Effector memory CD4-positive, alpha-beta T cell (primary cell): ENCODE measurements around the gene C6orf89.

Source experiments
- DNase-seq, 3 donors: peaks; one replicate each; pipeline ENCODE4 v3.0.0-alpha.2; 2020
- H3K27ac ChIP-seq: 2 replicates; pipeline ENCODE4 v1.7.0; 2013; ENCODE audit warnings: mild to moderate bottlenecking, low read length, moderate library complexity; ENCODE audit not compliant: insufficient read depth, poor library complexity, severe bottlenecking
- H3K27me3 ChIP-seq: replicated peaks from 2 replicates; pipeline ENCODE4 v1.7.0; 2013; ENCODE audit warnings: mild to moderate bottlenecking, low read length; ENCODE audit not compliant: insufficient read depth, control insufficient read depth, poor library complexity, severe bottlenecking
- H3K36me3 ChIP-seq: 2 replicates; pipeline ENCODE4 v1.7.0; 2013; ENCODE audit warnings: mild to moderate bottlenecking, low read length, moderate library complexity; ENCODE audit not compliant: control insufficient read depth, insufficient read depth
- H3K4me1 ChIP-seq: 2 replicates; pipeline ENCODE4 v1.7.0; 2013; ENCODE audit warnings: low read length, mild to moderate bottlenecking; ENCODE audit not compliant: control insufficient read depth, insufficient read depth, poor library complexity, severe bottlenecking
- H3K4me3 ChIP-seq: 2 replicates; pipeline ENCODE4 v1.7.0; 2013; ENCODE audit warnings: low read length, low read depth, mild to moderate bottlenecking; ENCODE audit not compliant: insufficient read depth, poor library complexity, severe bottlenecking
- H3K9me3 ChIP-seq: 2 replicates; pipeline ENCODE4 v1.7.0; 2013; ENCODE audit warnings: mild to moderate bottlenecking, low read length, moderate library complexity; ENCODE audit not compliant: control insufficient read depth

C6orf89 gene

GRCh38 chr6:36843170-36843569 is 42.6 kb upstream of the C6orf89 start:
- H3K36me3 ChIP-seq = no peaks in the 10 kb centered on the region
- DNase-seq = no peak
- H3K4me3 ChIP-seq = no peak overlapping the region
- H3K4me1 ChIP-seq = peaks cover 17% of the 10 kb centered on the region
- no peak overlapping the region for H3K27ac ChIP-seq
- no peaks in the 10 kb centered on the region for H3K9me3 ChIP-seq
- H3K27me3 ChIP-seq = peaks cover 15% of the 10 kb centered on the region

DNA sequence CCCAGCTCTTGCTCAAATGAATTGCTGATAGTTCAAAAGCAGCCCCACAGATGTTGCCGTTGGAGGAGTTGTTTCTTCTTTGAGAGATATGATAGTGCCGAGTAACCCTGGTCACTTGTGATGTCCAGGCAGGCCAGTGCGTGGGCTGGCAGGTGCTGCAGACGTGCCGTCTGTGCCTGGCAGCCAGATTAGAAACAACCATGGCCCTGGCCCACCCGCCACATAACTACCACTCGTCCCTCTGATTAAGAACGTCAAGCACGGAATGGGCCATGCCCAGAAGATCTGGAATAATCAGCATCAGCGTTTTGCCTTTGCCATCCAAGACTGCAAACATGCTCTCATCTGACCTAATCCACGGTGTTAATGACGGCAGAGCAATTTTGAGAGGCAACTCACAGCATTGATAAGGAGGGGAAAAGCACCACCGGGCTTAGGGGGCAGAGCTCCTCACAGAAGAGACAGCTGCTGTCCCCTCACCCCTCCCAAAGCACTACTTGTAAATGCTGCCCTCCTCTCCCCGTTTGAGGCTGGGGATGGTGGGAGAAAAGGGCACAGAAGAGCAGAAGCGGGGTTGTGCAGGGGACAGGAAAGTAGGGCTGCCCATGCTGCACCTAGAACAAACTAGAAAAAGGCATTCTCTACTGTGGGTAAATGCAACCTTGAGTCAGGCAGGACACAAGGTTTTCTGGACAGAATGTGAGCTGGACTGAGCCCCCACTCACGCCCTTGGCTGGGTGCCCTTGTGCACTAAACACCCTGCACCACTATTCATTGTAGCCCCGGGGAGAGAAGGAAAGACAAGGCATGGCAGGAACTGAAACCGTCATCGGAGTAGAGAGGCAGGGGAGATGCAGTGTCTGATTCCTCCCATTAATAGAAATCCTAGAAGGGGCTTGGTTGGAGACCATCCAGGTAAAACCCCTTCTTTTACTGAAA is 41.3 kb upstream of the C6orf89 start:
- no peaks in the 10 kb centered on the region for H3K36me3 ChIP-seq
- H3K27ac ChIP-seq = no peak overlapping the region
- DNase-seq = no peak
- no peak overlapping the region for H3K4me3 ChIP-seq
- no peaks in the 10 kb centered on the region for H3K9me3 ChIP-seq
- peaks cover 11% of the 10 kb centered on the region for H3K4me1 ChIP-seq
- peaks cover 4% of the 10 kb centered on the region for H3K27me3 ChIP-seq

- H3K27me3 ChIP-seq = peaks cover 3% of the 10 kb centered on the region
- no peak overlapping the region for H3K27ac ChIP-seq
- no peak for DNase-seq
- H3K4me1 ChIP-seq = peaks cover 7% of the 10 kb centered on the region
- no peak overlapping the region for H3K4me3 ChIP-seq
- no peaks in the 10 kb centered on the region for H3K36me3 ChIP-seq
- H3K9me3 ChIP-seq = no peaks in the 10 kb centered on the region
Measured at GRCh38 chr6:36845233-36845632, 40.5 kb upstream of the C6orf89 start.

GRCh38 chr6:36847152-36847551 is 38.6 kb upstream of the C6orf89 start:
- no peak overlapping the region for H3K27ac ChIP-seq
- no peaks in the 10 kb centered on the region for H3K4me1 ChIP-seq
- no peaks in the 10 kb centered on the region for H3K27me3 ChIP-seq
- no peak overlapping the region for H3K4me3 ChIP-seq
- H3K36me3 ChIP-seq = no peaks in the 10 kb centered on the region
- DNase-seq = no peak
- no peaks in the 10 kb centered on the region for H3K9me3 ChIP-seq

DNA sequence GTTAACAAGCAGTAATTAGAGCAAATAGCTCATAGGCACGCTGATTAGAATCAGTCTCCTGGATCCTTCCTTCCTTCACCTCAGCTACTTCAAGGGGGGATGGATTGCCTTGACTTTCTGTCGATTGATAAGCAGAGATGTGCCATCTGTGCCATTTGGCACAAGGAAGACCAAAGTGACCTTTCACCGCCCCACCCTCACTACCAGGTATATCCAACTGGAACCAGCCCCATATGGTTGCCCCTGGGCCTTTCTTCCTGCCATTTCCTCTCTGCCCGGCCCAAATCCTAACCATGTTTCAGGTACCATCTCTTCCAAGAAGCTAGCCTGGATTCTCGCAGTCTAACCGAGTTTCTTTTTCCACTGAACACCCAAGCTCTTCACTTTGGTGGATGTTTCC is 37.8 kb upstream of the C6orf89 start:
- Histone ChIP-seq H3K27ac (no peak overlapping the region), H3K4me3 (no peak overlapping the region), H3K36me3 (no peaks in the 10 kb centered on the region), H3K4me1 (no peaks in the 10 kb centered on the region), H3K9me3 (no peaks in the 10 kb centered on the region), H3K27me3 (no peaks in the 10 kb centered on the region)
- no peak for DNase-seq

DNA sequence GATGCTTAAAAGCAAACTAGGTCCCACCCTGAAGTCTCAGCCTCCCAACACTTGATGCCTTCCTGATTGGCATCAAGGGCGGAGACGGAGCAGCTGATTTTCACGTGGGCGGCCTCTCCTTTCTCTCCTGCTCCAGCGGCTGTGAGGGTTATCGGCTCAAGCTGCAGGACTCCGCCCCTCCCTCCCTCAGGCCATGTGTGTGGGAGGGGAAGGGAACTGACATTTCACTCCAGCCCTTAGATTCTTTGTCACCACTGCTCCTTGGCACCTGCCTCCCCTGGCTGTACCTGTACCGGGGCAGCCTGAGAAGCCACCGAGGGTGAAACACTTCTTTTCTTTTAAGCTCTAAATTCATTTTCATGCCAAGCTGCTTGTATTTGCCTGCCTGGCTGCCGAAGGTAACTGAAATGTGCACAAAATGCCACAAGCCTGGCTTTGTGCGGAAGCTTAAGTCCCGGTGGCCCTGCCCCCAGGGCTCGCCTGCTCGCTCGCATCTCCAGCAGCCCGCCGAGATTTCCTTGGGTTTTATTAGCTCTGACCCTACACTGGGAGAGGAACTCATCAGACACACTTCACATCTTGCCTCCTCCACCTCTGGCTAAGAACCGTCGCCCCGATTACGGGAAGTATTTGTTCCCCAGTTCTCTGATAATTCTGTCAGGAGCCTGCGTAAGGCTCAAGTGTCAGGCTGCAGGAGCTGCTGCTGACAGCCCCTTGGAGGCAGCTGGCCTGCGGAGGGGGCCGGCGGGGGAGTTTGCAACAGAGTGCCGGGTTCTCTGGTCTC is 36.9 kb upstream of the C6orf89 start:
- H3K27ac ChIP-seq = no peak overlapping the region
- no peak overlapping the region for H3K4me3 ChIP-seq
- DNase-seq = no peak

DNA sequence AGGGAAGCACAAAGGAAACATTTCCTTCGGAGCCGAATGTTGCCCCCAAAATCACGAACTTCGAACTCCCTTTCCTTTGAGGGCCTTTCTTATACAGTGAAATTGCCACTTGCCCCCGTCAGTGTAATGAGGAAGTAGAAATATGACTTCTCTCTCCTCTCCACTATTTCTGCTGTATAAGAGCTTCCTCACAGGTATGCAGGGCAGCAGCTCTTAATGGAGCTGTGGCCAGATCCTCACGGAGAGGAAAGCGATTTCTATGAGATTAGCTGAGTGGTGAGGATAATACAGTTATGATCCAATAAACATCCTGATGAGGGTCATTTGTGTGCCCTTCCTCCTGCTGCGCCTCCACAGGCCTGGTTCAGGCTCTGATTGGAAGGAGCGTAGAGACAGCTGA is 35.7 kb upstream of the C6orf89 start:
- H3K9me3 ChIP-seq = no peaks in the 10 kb centered on the region
- H3K4me3 ChIP-seq = no peak overlapping the region
- no peaks in the 10 kb centered on the region for H3K27me3 ChIP-seq
- DNase-seq = no peak
- H3K4me1 ChIP-seq = no peaks in the 10 kb centered on the region
- no peak overlapping the region for H3K27ac ChIP-seq
- H3K36me3 ChIP-seq = peaks cover 10% of the 10 kb centered on the region

More for the DNA sequence above, 36.9 kb upstream of the C6orf89 start:
- Histone ChIP-seq H3K36me3 (no peaks in the 10 kb centered on the region), H3K27me3 (no peaks in the 10 kb centered on the region), H3K4me1 (no peaks in the 10 kb centered on the region), H3K9me3 (no peaks in the 10 kb centered on the region)

GRCh38 chr6:36851149-36851614 is 34.6 kb upstream of the C6orf89 start:
- Histone ChIP-seq H3K27me3 (no peaks in the 10 kb centered on the region), H3K4me3 (no peak overlapping the region), H3K4me1 (no peaks in the 10 kb centered on the region), H3K27ac (no peak overlapping the region), H3K36me3 (peaks cover 20% of the 10 kb centered on the region), H3K9me3 (no peaks in the 10 kb centered on the region)
- no peak for DNase-seq

DNA sequence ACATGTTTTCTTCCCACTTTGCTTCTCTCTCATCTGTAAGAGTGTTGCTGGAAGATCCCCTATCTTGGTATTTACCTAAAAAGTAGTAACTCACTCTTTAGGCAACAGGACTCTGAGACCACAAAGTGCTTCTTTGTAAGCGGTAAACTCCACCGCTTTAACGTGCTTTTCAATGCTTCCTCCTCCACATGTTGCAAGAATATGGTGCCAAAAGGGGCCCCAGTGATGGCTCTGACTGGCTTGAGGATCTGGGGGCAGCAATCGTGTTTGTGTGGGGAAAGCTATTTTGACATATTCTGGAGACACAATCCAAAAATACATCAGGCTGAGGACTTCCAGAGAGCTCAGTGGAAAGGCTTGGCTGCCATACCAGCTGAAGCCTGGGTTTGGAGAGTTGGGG is 34.1 kb upstream of the C6orf89 start:
- Histone ChIP-seq H3K36me3 (peaks cover 25% of the 10 kb centered on the region), H3K4me3 (no peak overlapping the region), H3K4me1 (no peaks in the 10 kb centered on the region), H3K9me3 (no peaks in the 10 kb centered on the region), H3K27ac (no peak overlapping the region), H3K27me3 (no peaks in the 10 kb centered on the region)
- DNase-seq = no peak
